Pancreas (tissue), 10 donors: Measurements from ENCODE around the gene OOSP4B. TPM values are rescaled to one million over a fixed set of nuclear protein-coding genes. Genes with fewer than 3 reads are reported as not detected.
"Not testable (repeated sequence)": the region's sequence is repeated elsewhere in the genome, so short reads cannot be mapped to it uniquely, and the experiment has no call there.

Experiments used
- ATAC-seq, 4 donors: fragments of 200-7000 bp; cut with Tn5 transposase; one replicate each; pipeline versions ENCODE4 v1.8.0 to v1.9.1; 2020; ENCODE audit warnings: mild to moderate bottlenecking in 4 of 4, moderate library complexity in 4 of 4
- DNase-seq, 6 donors: peaks; one replicate each; pipeline ENCODE4 v3.0.0-alpha.2; 2020
- FAIRE-seq: peaks from 2 replicates; lab custom pipeline; 2012; peaks lifted over from hg19 to GRCh38; lab: Jason Lieb, UNC
- H3K27ac ChIP-seq, 4 donors: fragments of 200-600 bp; sonication (generic); 1 replicate in 3 of 4; 2 replicates in 1 of 4; pipeline versions ENCODE4 v1.5.0 to v1.8.0; 2020
- H3K27me3 ChIP-seq, 4 donors: fragments of 200-600 bp; one replicate each; pipeline ENCODE4 v1.8.0; 2021
- H3K36me3 ChIP-seq, 3 donors: fragments of 200-600 bp; sonication (generic) in 1 of 3; one replicate each; pipeline versions ENCODE4 v1.5.0 to v1.8.0; 2020 to 2021
- H3K4me1 ChIP-seq, 3 donors: fragments of 200-600 bp; one replicate each; pipeline ENCODE4 v1.8.0; 2021
- H3K4me3 ChIP-seq, 4 donors: fragments of 200-600 bp; sonication (generic) in 2 of 4; one replicate each; pipeline versions ENCODE4 v1.5.0 to v1.8.0; 2020 to 2021
- H3K9me3 ChIP-seq, 4 donors: fragments of 200-600 bp; one replicate each; pipeline ENCODE4 v1.8.0; 2021
- whole genome bisulfite sequencing, 2 donors: extraction: QIAGEN DNeasy Blood & Tissue Kit; methylation state at CpG; one replicate each; pipeline ENCODE4 v1.1.7; 2013; 5-methylcytosine and 5-hydroxymethylcytosine counted together
- intact Hi-C, 3 donors: fragments of 100-400 bp; cut with DNase I; formaldehyde crosslinking; loops; one replicate each; pipeline versions ENCODE4 v1.11.1 to v1.14.2; 2022
- polyA plus RNA-seq, 2 donors: library from polyadenylated mRNA; stranded (reverse); fragments of 200-250 nt; gene quantifications; one replicate each; pipeline ENCODE4 v1.2.3, GENCODE V29; 2013
- total RNA-seq, 6 donors: library from RNA; stranded (reverse); fragmentation: NEBNext Ultra II Directional in 4 of 6; extraction: Animal tissue kit (Norgen Biotek cat#: 25700) in 4 of 6; gene quantifications; one replicate each; pipeline versions ENCODE4 v1.2.1 to v1.2.4, GENCODE V29; 2021 to 2023
- TF ChIP-seq, protein P1 (sequence below), 4 donors: fragments of 200-600 bp; sonication (generic) in 3 of 4; IDR thresholded peaks; one replicate each; pipeline versions ENCODE4 v1.5.0 to v1.8.0; 2021; ENCODE audit warnings: antibody characterized with exemption in 4 of 4
- donor health status: healthy with polysubstance abuse.
- donor health status: DM: no; HTN: no; CAD: no; lungs with moderate emphysema.
- donor health status: DM: no; HTN: no; CAD: no.
- donor health status: control.
- donor health status: control.
- donor health status: Bipolar disorder and iron deficiency.
- donor health status: DM: yes; HTN: yes; CAD: no.
- donor health status: DM: no; HTN: no; CAD: no.
- donor health status: DM: no; HTN: no; CAD: no.
- donor health status: DM: yes; HTN: yes; CAD: no.

Gene OOSP4B
- total and polyA plus RNA-seq, 8 donors, result not detected

- TF ChIP-seq, protein P1, sequence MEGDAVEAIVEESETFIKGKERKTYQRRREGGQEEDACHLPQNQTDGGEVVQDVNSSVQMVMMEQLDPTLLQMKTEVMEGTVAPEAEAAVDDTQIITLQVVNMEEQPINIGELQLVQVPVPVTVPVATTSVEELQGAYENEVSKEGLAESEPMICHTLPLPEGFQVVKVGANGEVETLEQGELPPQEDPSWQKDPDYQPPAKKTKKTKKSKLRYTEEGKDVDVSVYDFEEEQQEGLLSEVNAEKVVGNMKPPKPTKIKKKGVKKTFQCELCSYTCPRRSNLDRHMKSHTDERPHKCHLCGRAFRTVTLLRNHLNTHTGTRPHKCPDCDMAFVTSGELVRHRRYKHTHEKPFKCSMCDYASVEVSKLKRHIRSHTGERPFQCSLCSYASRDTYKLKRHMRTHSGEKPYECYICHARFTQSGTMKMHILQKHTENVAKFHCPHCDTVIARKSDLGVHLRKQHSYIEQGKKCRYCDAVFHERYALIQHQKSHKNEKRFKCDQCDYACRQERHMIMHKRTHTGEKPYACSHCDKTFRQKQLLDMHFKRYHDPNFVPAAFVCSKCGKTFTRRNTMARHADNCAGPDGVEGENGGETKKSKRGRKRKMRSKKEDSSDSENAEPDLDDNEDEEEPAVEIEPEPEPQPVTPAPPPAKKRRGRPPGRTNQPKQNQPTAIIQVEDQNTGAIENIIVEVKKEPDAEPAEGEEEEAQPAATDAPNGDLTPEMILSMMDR (IDR thresholded peaks at IDR 0.05), result no peak
- H3K4me3 ChIP-seq, result no peak overlapping the region
- H3K9me3 ChIP-seq, result no peaks in the 10 kb centered on the region
- no peak overlapping the region for H3K27ac ChIP-seq
- H3K27me3 ChIP-seq, result no peaks in the 10 kb centered on the region
- DNase-seq (no peak), ATAC-seq (no peak), FAIRE-seq (no peak)
- no peaks in the 10 kb centered on the region for H3K36me3 ChIP-seq
- intact Hi-C loops, result no loop called here
- no peaks in the 10 kb centered on the region for H3K4me1 ChIP-seq
- 75 to 78% methylated on average over 3 of the region's 3 CpGs for WGBS, 2 donors
These were observed 12.1 kb downstream of the OOSP4B start for GRCh38 chr11:60029015-60029632.

DNA sequence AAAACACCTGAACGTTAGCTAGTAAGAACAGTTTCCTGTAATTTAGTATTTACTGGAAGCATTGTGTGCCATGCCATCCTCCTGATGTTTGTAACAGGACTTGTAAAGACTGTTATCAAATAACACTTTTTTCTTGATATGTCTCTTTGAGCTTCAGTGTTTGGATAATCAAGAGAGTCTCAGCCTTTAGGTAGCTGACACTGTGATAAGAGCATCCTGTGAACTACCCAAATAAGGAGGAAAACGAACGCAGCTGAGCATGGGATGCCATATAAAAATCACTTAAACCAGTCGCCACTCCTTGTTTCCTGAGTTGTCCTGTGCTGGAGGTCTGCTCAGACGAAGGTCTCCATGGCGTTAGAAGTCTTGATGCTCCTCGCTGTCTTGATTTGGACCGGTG, 23.1 kb downstream of the OOSP4B start, which contains the start of gene OOSP2:
OOSP2 (plus strand) TSS at position 301 of the 400 bp plus-strand sequence; CDS start at position 352, 51 bp downstream.
- 82 to 90% methylated on average over 8 of the region's 8 CpGs for WGBS, 2 donors
- no peak for DNase-seq
- no peak for ATAC-seq
- no peak within 1 kb of the TSS for H3K4me3 ChIP-seq
- H3K4me1 ChIP-seq, result no peaks in the 10 kb centered on the region
- H3K36me3 ChIP-seq, result no peaks in the 10 kb centered on the region
- FAIRE-seq, result no peak
- H3K27me3 ChIP-seq, result no peaks in the 10 kb centered on the region
- intact Hi-C loops, result no loop called here
- TF ChIP-seq, protein P1 (IDR thresholded peaks at IDR 0.05), result no peak
- H3K9me3 ChIP-seq, result no peaks in the 10 kb centered on the region
- no peak within 1 kb of the TSS for H3K27ac ChIP-seq

GRCh38 chr11:60050422-60050821, 33.4 kb downstream of the OOSP4B start:
- H3K27me3 ChIP-seq, ATAC-seq, H3K9me3 ChIP-seq, H3K4me1 ChIP-seq, H3K27ac ChIP-seq, H3K36me3 ChIP-seq, H3K4me3 ChIP-seq, DNase-seq, intact Hi-C loops, FAIRE-seq: not testable (repeated sequence)

- H3K4me1 ChIP-seq, FAIRE-seq, H3K9me3 ChIP-seq, H3K36me3 ChIP-seq, intact Hi-C loops, H3K27ac ChIP-seq, H3K4me3 ChIP-seq, DNase-seq, ATAC-seq, H3K27me3 ChIP-seq: not testable (repeated sequence)
- 47 to 56% methylated on average over 3 of the region's 3 CpGs for WGBS, 2 donors
These were observed 33.9 kb downstream of the OOSP4B start for GRCh38 chr11:60050839-60051238.

- H3K27me3 ChIP-seq, result no peaks in the 10 kb centered on the region
- no peaks in the 10 kb centered on the region for H3K9me3 ChIP-seq
- no peak for DNase-seq
- H3K4me3 ChIP-seq, result no peak within 1 kb of the TSS
- H3K27ac ChIP-seq, result no peak within 1 kb of the TSS
- no peak for ATAC-seq
- TF ChIP-seq, protein P1 (IDR thresholded peaks at IDR 0.05), result no peak
- WGBS, 2 donors, result 57 to 68% methylated on average over 8 of the region's 8 CpGs
- no peak for FAIRE-seq
- H3K4me1 ChIP-seq, result no peaks in the 10 kb centered on the region
- intact Hi-C loops, result no loop called here
- H3K36me3 ChIP-seq, result no peaks in the 10 kb centered on the region
These were observed 39.5 kb downstream of the OOSP4B start, which contains the start of gene MS4A3 for GRCh38 chr11:60056349-60056969. Gene MS4A3, plus strand, starts transcription at chr11:60056665. Its CDS starts 4,496 bp downstream, at chr11:60061161.

- DNase-seq (no peak), ATAC-seq (no peak)
- intact Hi-C loops, result no loop called here
These were observed 42.1 kb downstream of the OOSP4B start for GRCh38 chr11:60059052-60059451.

More at GRCh38 chr11:60059052-60059451, 42.1 kb downstream of the OOSP4B start:
- Histone ChIP-seq H3K9me3 (no peaks in the 10 kb centered on the region), H3K4me1 (no peaks in the 10 kb centered on the region), H3K27ac (no peak overlapping the region), H3K4me3 (no peak overlapping the region), H3K27me3 (no peaks in the 10 kb centered on the region), H3K36me3 (no peaks in the 10 kb centered on the region)
- no peak for FAIRE-seq
- WGBS, 2 donors, result 61 to 71% methylated on average over 3 of the region's 3 CpGs
- TF ChIP-seq, protein P1 (IDR thresholded peaks at IDR 0.05), result no peak
